PC-9 (cell line): ENCODE data around the gene BORCS8. TPM values are rescaled to one million over a fixed set of nuclear protein-coding genes. Genes with fewer than 3 reads are reported as not detected.

Source experiments
- BruUV-seq: library from RNA; stranded (reverse); fragments of 400-500 nt; replicated peaks from 2 replicates; lab custom pipeline; 2021; lab: Mats Ljungman, UMichigan
- CTCF ChIA-PET: fragments of 300-600 bp; sonication (Branson Sonifier 250); formaldehyde crosslinking; loops from one replicate; lab custom pipeline; 2022; ENCODE audit warnings: antibody characterized with exemption; lab: Charles Lee
- POLR2A ChIA-PET: fragments of 300-600 bp; sonication (Branson Sonifier 250); formaldehyde crosslinking; loops from one replicate; lab custom pipeline; 2022; ENCODE audit warnings: antibody characterized with exemption; ENCODE audit not compliant: unreplicated experiment; lab: Charles Lee
- DNase-seq, 2 experiments: peaks; one replicate each; pipeline versions ENCODE4 v3.0.0 to v3.0.0-alpha.2; 2015 to 2022; ENCODE audit warnings: mixed read lengths in 1 of 2
- H2AFZ ChIP-seq: fragments of 200-600 bp; sonication (generic); 2 replicates; pipeline ENCODE4 v1.8.1; 2017; ENCODE audit warnings: antibody characterized with exemption
- H3F3A ChIP-seq: fragments of 200-600 bp; sonication (generic); 2 replicates; pipeline ENCODE4 v1.8.1; 2017; ENCODE audit warnings: antibody characterized with exemption, mild to moderate bottlenecking, low read depth; ENCODE audit not compliant: insufficient read depth
- H3K27ac ChIP-seq: fragments of 200-600 bp; sonication (generic); 2 replicates; pipeline ENCODE4 v1.6.1; 2016; ENCODE audit warnings: mixed run types
- H3K27me3 ChIP-seq: fragments of 200-600 bp; sonication (generic); 2 replicates; pipeline ENCODE4 v1.6.1; 2016; ENCODE audit warnings: low read depth, mixed run types; ENCODE audit not compliant: insufficient read depth
- H3K36me3 ChIP-seq: fragments of 200-600 bp; sonication (generic); 2 replicates; pipeline ENCODE4 v1.6.1; 2016; ENCODE audit warnings: low read depth, mixed run types
- H3K4me1 ChIP-seq: fragments of 200-600 bp; sonication (generic); replicated peaks from 2 replicates; pipeline ENCODE4 v1.6.1; 2016; ENCODE audit warnings: mixed run types; ENCODE audit not compliant: insufficient read depth
- H3K4me2 ChIP-seq: fragments of 200-600 bp; sonication (generic); 2 replicates; pipeline ENCODE4 v1.6.1; 2017; ENCODE audit warnings: mixed run types
- H3K4me3 ChIP-seq: fragments of 200-600 bp; sonication (generic); 2 replicates; pipeline ENCODE4 v1.6.1; 2016; ENCODE audit warnings: mixed run types
- H3K79me2 ChIP-seq: fragments of 200-600 bp; sonication (generic); 2 replicates; pipeline ENCODE4 v1.6.1; 2017; ENCODE audit warnings: low read depth, mixed run types
- H3K9me2 ChIP-seq: fragments of 200-600 bp; sonication (generic); 2 replicates; pipeline ENCODE4 v1.8.1; 2017; ENCODE audit warnings: mild to moderate bottlenecking; ENCODE audit not compliant: insufficient read depth
- H3K9me3 ChIP-seq: fragments of 200-600 bp; sonication (generic); 2 replicates; pipeline ENCODE4 v1.8.1; 2016; ENCODE audit warnings: low read depth; ENCODE audit not compliant: insufficient read depth
- H4K20me1 ChIP-seq: fragments of 200-600 bp; sonication (generic); 2 replicates; pipeline ENCODE4 v1.8.1; 2017; ENCODE audit not compliant: insufficient read depth
- CTCF ChIP-seq: fragments of 200-600 bp; sonication (generic); conservative IDR thresholded peaks from 2 replicates; pipeline ENCODE4 v1.6.1; 2017; ENCODE audit warnings: mixed run types, antibody characterized with exemption, mild to moderate bottlenecking, moderate library complexity
- EZH2 ChIP-seq: fragments of 200-600 bp; sonication (generic); IDR thresholded peaks from 2 replicates; pipeline ENCODE4 v1.8.0; 2017; ENCODE audit warnings: antibody characterized with exemption, low read depth
- intact Hi-C: fragments of 100-400 bp; cut with micrococcal nuclease; formaldehyde crosslinking; loops from one replicate; pipeline ENCODE4 v1.10.0; 2022; ENCODE audit not compliant: unreplicated experiment
- total RNA-seq: library from RNA; stranded (reverse); gene quantifications from 2 replicates; pipeline ENCODE4 v1.2.3, GENCODE V29; 2021

The BORCS8 gene
- total RNA-seq, 1 experiment from 2014 or later: 23.1 TPM

- CTCF ChIA-PET: no interaction called here
- H3K27ac ChIP-seq: no peak overlapping the region
- BruUV-seq: no TSS peak
- POLR2A ChIA-PET: no interaction called here
- TF ChIP-seq CTCF: no peak
- no peak for TF ChIP-seq EZH2
- peaks cover 23% of the 10 kb centered on the region; the same call in 1 of the 2 replicates for H3K27me3 ChIP-seq
- H3K4me2 ChIP-seq: no peak overlapping the region
- intact Hi-C loops: no loop called here
- peaks cover 12% of the 10 kb centered on the region; the same call in 1 of the 2 replicates for H3K9me3 ChIP-seq
- H4K20me1 ChIP-seq: no peaks in the 10 kb centered on the region
- no peak overlapping the region for H3K4me3 ChIP-seq
- H3K4me1 ChIP-seq: no peaks in the 10 kb centered on the region
- H3K9me2 ChIP-seq: no peaks in the 10 kb centered on the region
- H3K36me3 ChIP-seq: no peaks in the 10 kb centered on the region
- DNase-seq: no peak
- H2AFZ ChIP-seq: no peak overlapping the region
- no peaks in the 10 kb centered on the region for H3K79me2 ChIP-seq
- H3F3A ChIP-seq: no peaks in the 10 kb centered on the region
Observed at GRCh38 chr19:19238126-19238894, 46.4 kb upstream of the BORCS8 start.

GRCh38 chr19:19236173-19236572, 44.2 kb upstream of the BORCS8 start:
- H3K4me2 ChIP-seq: no peak overlapping the region
- no peaks in the 10 kb centered on the region for H3K36me3 ChIP-seq
- H4K20me1 ChIP-seq: no peaks in the 10 kb centered on the region
- H3K9me3 ChIP-seq: peaks cover 12% of the 10 kb centered on the region; the same call in 1 of the 2 replicates
- intact Hi-C loops: no loop called here
- no peak overlapping the region for H3K27ac ChIP-seq
- no peak overlapping the region for H3K4me3 ChIP-seq
- H3K27me3 ChIP-seq: peaks cover 44% of the 10 kb centered on the region
- ChIA-PET POLR2A (no interaction called here), CTCF (no interaction called here)
- no peaks in the 10 kb centered on the region for H3K4me1 ChIP-seq
- no peak overlapping the region for H2AFZ ChIP-seq
- TF ChIP-seq CTCF: no peak
- TF ChIP-seq EZH2: no peak
- H3F3A ChIP-seq: no peaks in the 10 kb centered on the region
- H3K79me2 ChIP-seq: no peaks in the 10 kb centered on the region
- no peak for DNase-seq
- no TSS peak for BruUV-seq
- no peaks in the 10 kb centered on the region for H3K9me2 ChIP-seq

DNA sequence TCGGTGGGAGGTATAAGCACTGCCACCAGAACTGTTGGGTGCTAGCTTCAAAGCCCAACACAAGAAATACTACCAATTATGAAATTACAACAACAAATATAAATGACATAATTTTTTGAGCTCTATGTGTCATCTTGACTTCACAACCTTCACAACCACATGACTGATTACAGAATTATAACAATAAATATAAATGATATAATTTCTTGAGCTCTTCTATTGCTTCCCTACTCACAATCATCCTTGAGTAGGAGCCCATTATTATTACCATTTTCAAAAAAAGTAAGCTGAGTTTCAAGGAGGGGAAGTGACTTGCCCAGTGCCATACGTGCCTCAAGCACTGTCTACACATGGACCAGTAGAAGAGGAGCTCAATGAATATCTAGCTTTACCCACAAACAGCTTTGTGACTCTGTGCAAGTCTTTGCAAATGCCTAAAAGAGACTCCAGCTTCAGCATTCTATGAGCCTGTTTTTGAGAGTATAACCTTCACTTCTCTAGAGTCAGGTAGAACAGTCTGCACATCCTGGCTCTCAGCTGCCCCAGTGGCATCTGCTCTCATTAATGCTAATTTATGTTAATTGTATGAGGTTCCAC, 42.4 kb upstream of the BORCS8 start:
- Histone ChIP-seq H3K79me2 (no peaks in the 10 kb centered on the region), H3K36me3 (no peaks in the 10 kb centered on the region), H3K27me3 (peaks cover 48% of the 10 kb centered on the region), H3K9me2 (no peaks in the 10 kb centered on the region), H3K4me1 (no peaks in the 10 kb centered on the region), H3K9me3 (peaks cover 12% of the 10 kb centered on the region; the same call in 1 of the 2 replicates), H3K4me2 (no peak overlapping the region), H3K4me3 (no peak overlapping the region), H3K27ac (no peak overlapping the region), H3F3A (no peaks in the 10 kb centered on the region), H4K20me1 (no peaks in the 10 kb centered on the region), H2AFZ (no peak overlapping the region)
- no peak for DNase-seq
- ChIA-PET POLR2A (no interaction called here), CTCF (no interaction called here)
- TF ChIP-seq EZH2: no peak
- TF ChIP-seq CTCF: no peak
- intact Hi-C loops: no loop called here
- no TSS peak for BruUV-seq
